ENCODE data around the gene TIGD1. TPM values are rescaled to one million over a fixed set of nuclear protein-coding genes. Genes with fewer than 3 reads are reported as not detected.

TIGD1 gene
- polyA plus RNA-seq, 3 donors = 1.6 to 4.1 (median 2.1) TPM

DNA sequence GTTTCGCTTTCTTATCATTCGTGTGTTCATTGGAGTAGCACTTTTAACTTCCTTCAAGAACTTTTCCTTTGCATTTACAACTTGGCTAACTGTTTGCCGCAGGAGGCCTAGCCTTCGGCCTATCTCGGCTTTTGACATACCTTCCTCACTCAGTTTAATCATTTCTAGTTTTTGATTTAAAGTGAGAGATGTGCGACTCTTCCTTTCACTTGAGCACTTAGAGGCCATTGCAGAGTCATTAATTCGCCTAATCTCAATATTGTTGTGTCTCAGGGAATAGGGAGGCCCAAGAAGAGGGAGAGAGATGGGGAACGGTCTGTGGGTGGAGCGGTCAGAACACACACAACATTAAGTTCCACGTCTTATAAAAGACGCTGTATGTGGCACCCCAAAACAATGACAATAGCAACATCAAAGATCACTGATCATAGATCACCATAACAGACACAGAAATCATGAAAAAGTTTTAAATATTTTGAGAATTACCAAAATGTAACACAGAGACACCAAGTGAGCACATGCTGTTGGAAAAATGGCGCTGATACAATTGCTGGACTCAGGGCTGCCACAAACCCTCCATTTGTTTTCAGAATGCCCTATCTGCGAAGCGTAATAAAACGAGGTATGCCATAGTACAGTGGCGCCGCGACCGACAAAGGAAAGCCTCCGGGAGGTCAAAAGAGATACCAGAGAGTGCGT lies 553 bp downstream of the TIGD1 start:
- H3K27ac Mint-ChIP-seq = peak overlapping the region; percentile 95 to 98 (median 96)
- H3K9me3 Mint-ChIP-seq = no peaks in the 10 kb centered on the region
- H3K27ac ChIP-seq (ENCODE audit: low read depth in 1 of 2, low read length in 2 of 2) = peak overlapping the region; percentile 94
- H3K9ac ChIP-seq (ENCODE audit: insufficient read depth, low read length, poor library complexity, severe bottlenecking) = peak overlapping the region; percentile 97
- H3K9me3 ChIP-seq (replicated peaks in 1 of 2; ENCODE audit: control insufficient read depth in 1 of 2, insufficient read depth in 1 of 2, low read length in 2 of 2) = no peaks in the 10 kb centered on the region
- H3K79me2 ChIP-seq (ENCODE audit: insufficient read depth, low read length) = peaks cover 81% of the 10 kb centered on the region
- TF ChIP-seq CTCF (IDR thresholded peaks at IDR 0.05) = no peak
- H3K36me3 Mint-ChIP-seq = peaks cover 20 to 47% of the 10 kb centered on the region in 2 donors
- H3K4me3 ChIP-seq (replicated peaks in 1 of 3; ENCODE audit: low read depth in 2 of 3, low read length in 3 of 3) = peak overlapping the region; percentile 64 to 88 (median 74)
- peaks cover 71% of the 10 kb centered on the region for H3K4me1 Mint-ChIP-seq
- no peaks in the 10 kb centered on the region for H3K27me3 ChIP-seq (ENCODE audit: control insufficient read depth in 2 of 2, insufficient read depth in 2 of 2, low read length in 2 of 2)
- H3K4me1 ChIP-seq (ENCODE audit: control insufficient read depth in 1 of 2, insufficient read depth in 2 of 2, low read length in 2 of 2) = peaks cover 45 to 62% of the 10 kb centered on the region in 2 donors
- H3K4me2 ChIP-seq (replicated peaks; ENCODE audit: extremely low read depth, low read length, poor library complexity, severe bottlenecking) = peak overlapping the region; percentile 94
- intact Hi-C loops (cut with micrococcal nuclease) = loop anchor here (2.0 to 10.0 kb wide), 3 partner anchors 145 to 1085 kb away; partner anchors contain the start of genes GIGYF2 (in 2 of the 2) and NCL (in 1 of the 2)
- peaks cover 0 to 1% (median 0%) of the 10 kb centered on the region in 3 donors for H3K27me3 Mint-ChIP-seq (ENCODE audit: low read depth in 3 of 3)
- H4K20me1 ChIP-seq (ENCODE audit: insufficient read depth, low read length) = peaks cover 59% of the 10 kb centered on the region
- peak overlapping the region; percentile 97 to 99 for H3K4me3 Mint-ChIP-seq
- H3K36me3 ChIP-seq (replicated peaks in 1 of 2; ENCODE audit: control insufficient read depth in 1 of 2, insufficient read depth in 2 of 2, low read length in 2 of 2) = peaks cover 0 to 27% of the 10 kb centered on the region in 2 donors
- no peak for DNase-seq
- WGBS (ENCODE audit: insufficient coverage) = 14% methylated on average over 12 of the region's 21 CpGs
- peak overlapping the region; percentile 88 for H2AFZ ChIP-seq (ENCODE audit: insufficient read depth, low read depth, low read length, poor library complexity, severe bottlenecking)

DNA sequence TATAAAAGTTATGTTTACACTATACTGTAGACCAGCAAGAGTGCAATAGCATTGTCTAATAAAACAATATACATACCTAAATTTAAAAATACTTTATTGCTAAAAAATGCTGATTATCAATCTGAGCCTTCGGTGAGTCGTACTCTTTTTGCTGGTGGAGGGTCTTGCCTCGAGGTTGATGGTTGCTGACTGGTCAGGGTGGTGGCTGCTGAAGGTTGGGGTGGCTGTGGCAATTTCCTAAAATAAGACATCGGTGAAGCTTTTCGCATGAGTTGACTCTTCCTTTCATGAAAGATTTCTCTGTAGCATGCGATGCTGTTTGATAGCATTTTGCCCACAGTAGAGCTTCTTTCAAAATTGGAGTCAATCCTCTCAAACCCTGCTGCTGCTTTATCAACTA lies 2.4 kb downstream of the TIGD1 start:
- Histone ChIP-seq H3K27ac (ENCODE audit: low read depth in 1 of 2, low read length in 2 of 2) (no peak overlapping the region), H2AFZ (ENCODE audit: insufficient read depth, low read depth, low read length, poor library complexity, severe bottlenecking) (no peak overlapping the region), H3K9ac (ENCODE audit: insufficient read depth, low read length, poor library complexity, severe bottlenecking) (no peak overlapping the region), H4K20me1 (ENCODE audit: insufficient read depth, low read length) (peaks cover 47% of the 10 kb centered on the region), H3K79me2 (ENCODE audit: insufficient read depth, low read length) (peaks cover 63% of the 10 kb centered on the region), H3K27me3 (ENCODE audit: control insufficient read depth in 2 of 2, insufficient read depth in 2 of 2, low read length in 2 of 2) (no peaks in the 10 kb centered on the region), H3K4me2 (replicated peaks; ENCODE audit: extremely low read depth, low read length, poor library complexity, severe bottlenecking) (no peak overlapping the region), H3K9me3 (replicated peaks in 1 of 2; ENCODE audit: control insufficient read depth in 1 of 2, insufficient read depth in 1 of 2, low read length in 2 of 2) (no peaks in the 10 kb centered on the region), H3K36me3 (replicated peaks in 1 of 2; ENCODE audit: control insufficient read depth in 1 of 2, insufficient read depth in 2 of 2, low read length in 2 of 2) (peaks cover 0 to 19% of the 10 kb centered on the region in 2 donors), H3K4me1 (ENCODE audit: control insufficient read depth in 1 of 2, insufficient read depth in 2 of 2, low read length in 2 of 2) (peaks cover 32 to 50% of the 10 kb centered on the region in 2 donors), H3K4me3 (replicated peaks in 1 of 3; ENCODE audit: low read depth in 2 of 3, low read length in 3 of 3) (no peak overlapping the region)
- Mint-ChIP-seq H3K4me3 (no peak overlapping the region), H3K9me3 (no peaks in the 10 kb centered on the region), H3K4me1 (peaks cover 53% of the 10 kb centered on the region), H3K27me3 (ENCODE audit: low read depth in 3 of 3) (peaks cover 0 to 3% (median 0%) of the 10 kb centered on the region in 3 donors), H3K36me3 (peaks cover 18 to 44% of the 10 kb centered on the region in 2 donors), H3K27ac (no peak overlapping the region)
- intact Hi-C loops (cut with micrococcal nuclease) = no loop called here
- no peak for DNase-seq
- no peak for TF ChIP-seq CTCF (IDR thresholded peaks at IDR 0.05)
- 100% methylated on average over 2 of the region's 6 CpGs for WGBS (ENCODE audit: insufficient coverage)
